MM.1S (cell line): ENCODE measurements around the gene GPR42.

ENCODE experiments used
- CTCF ChIP-seq: fragments of 300-600 bp; sonication (generic); IDR thresholded peaks from 2 replicates; pipeline ENCODE4 v1.5.1; 2016; ENCODE audit warnings: antibody characterized with exemption, low read length, mixed read lengths
- EZH2 ChIP-seq: fragments of 300-600 bp; sonication (generic); optimal IDR thresholded peaks from 2 replicates; pipeline ENCODE3; 2017; ENCODE audit warnings: low read depth, mild to moderate bottlenecking, antibody characterized with exemption, low read length, mixed read lengths
- EZH2phosphoT487 ChIP-seq: fragments of 300-600 bp; sonication (generic); IDR thresholded peaks from 2 replicates; pipeline ENCODE4 v1.6.1; 2018; ENCODE audit warnings: antibody characterized with exemption, low read length

- TF ChIP-seq CTCF (no peak), EZH2 (no peak), EZH2phosphoT487 (no peak)
Observed at GRCh38 chr19:35363001-35363590, 7.8 kb upstream of the GPR42 start.
